ENCODE data around the gene GABRB1.

GRCh38 chr4:47071901-47072341 is 40.6 kb downstream of the GABRB1 start:
- TF ChIP-seq CTCF (tag by site-specific recombination; IDR thresholded peaks at IDR 0.05), result no peak
- TF ChIP-seq ZSCAN30 (tag by site-specific recombination; IDR thresholded peaks at IDR 0.05), result no peak
- no peak for TF ChIP-seq REST (tag by site-specific recombination; IDR thresholded peaks at IDR 0.05)
- TF ChIP-seq ZNF555 (tag by site-specific recombination; conservative IDR thresholded peaks at IDR 0.05), result no peak
- no peak for TF ChIP-seq SP7 (tag by site-specific recombination; IDR thresholded peaks at IDR 0.05)
- TF ChIP-seq FEZF1 (tag by site-specific recombination; IDR thresholded peaks at IDR 0.05), result no peak
- TF ChIP-seq ZNF791 (tag by site-specific recombination; IDR thresholded peaks at IDR 0.05), result no peak
- TF ChIP-seq ZNF747 (tag by site-specific recombination; IDR thresholded peaks at IDR 0.05), result no peak
- no peak for TF ChIP-seq ZNF837 (tag by site-specific recombination; IDR thresholded peaks at IDR 0.05)
- no peak for TF ChIP-seq ZBTB17 (tag by site-specific recombination; IDR thresholded peaks at IDR 0.05)
- TF ChIP-seq ZNF561 (tag by site-specific recombination; IDR thresholded peaks at IDR 0.05; ENCODE audit: borderline replicate concordance), result no peak
- TF ChIP-seq ZBTB20 (tag by site-specific recombination; IDR thresholded peaks at IDR 0.05), result no peak
- TF ChIP-seq ZNF248 (tag by site-specific recombination; IDR thresholded peaks at IDR 0.05), result no peak
